Fibroblast of pulmonary artery (primary cell): ENCODE data around the gene BAIAP2.
"Not testable (repeated sequence)": the region's sequence is repeated elsewhere in the genome, so short reads cannot be mapped to it uniquely, and the experiment has no call there.

Experiments used
- DNase-seq: peaks from one replicate; pipeline ENCODE4 v3.0.0-alpha.2; 2010; ENCODE audit warnings: low read depth
- H3K4me3 ChIP-seq: replicated peaks from 2 replicates; pipeline ENCODE4 v1.5.1; 2011; ENCODE audit warnings: low read depth, mild to moderate bottlenecking, control low read depth, low read length, moderate library complexity
- CTCF ChIP-seq: IDR thresholded peaks from 2 replicates; pipeline ENCODE4 v1.5.1; 2011; ENCODE audit warnings: mild to moderate bottlenecking, control low read depth, low read length, inconsistent platforms; ENCODE audit errors: missing control alignments

The BAIAP2 gene

GRCh38 chr17:81025741-81026129 is 9.2 kb upstream of the BAIAP2 start:
- no peak for TF ChIP-seq CTCF
- H3K4me3 ChIP-seq, result no peak overlapping the region
- no peak for DNase-seq

- no peak for DNase-seq
- no peak for TF ChIP-seq CTCF
- H3K4me3 ChIP-seq, result no peak overlapping the region
These were observed 8.5 kb upstream of the BAIAP2 start for GRCh38 chr17:81026266-81027036.

GRCh38 chr17:81027038-81027437 is 7.9 kb upstream of the BAIAP2 start:
- no peak overlapping the region for H3K4me3 ChIP-seq
- TF ChIP-seq CTCF, result no peak
- DNase-seq, result no peak

- TF ChIP-seq CTCF, result no peak
- no peak for DNase-seq
- H3K4me3 ChIP-seq, result no peak overlapping the region
These were observed 7.1 kb upstream of the BAIAP2 start for GRCh38 chr17:81027591-81028505.

- TF ChIP-seq CTCF, result no peak
- no peak overlapping the region for H3K4me3 ChIP-seq
- no peak for DNase-seq
These were observed 6.5 kb upstream of the BAIAP2 start for GRCh38 chr17:81028506-81028858.

GRCh38 chr17:81029859-81030258 is 5.1 kb upstream of the BAIAP2 start:
- DNase-seq, result no peak
- no peak for TF ChIP-seq CTCF
- H3K4me3 ChIP-seq, result no peak overlapping the region

- H3K4me3 ChIP-seq, DNase-seq: not testable (repeated sequence)
These were observed 4.6 kb upstream of the BAIAP2 start for GRCh38 chr17:81030312-81030711.
